Heart left ventricle (tissue), 13 donors: ENCODE measurements around the gene IGSF8.

ENCODE experiments used
- POLR2A ChIP-seq, 2 donors: fragments of 450-650 bp; IDR thresholded peaks; one replicate each; pipeline ENCODE4 v1.6.1; 2017; ENCODE audit warnings: antibody characterized with exemption in 2 of 2, mild to moderate bottlenecking in 2 of 2, moderate library complexity in 2 of 2
- TF ChIP-seq, protein P1 (sequence below), 12 donors: fragments of 200-600 bp; sonication (generic) in 4 of 12; IDR thresholded peaks; one replicate each; pipeline versions ENCODE4 v1.5.0 to v1.8.0; 2018 to 2022; ENCODE audit warnings: antibody characterized with exemption in 12 of 12, mild to moderate bottlenecking in 5 of 12
- donor health status: ischemic (EF 13 %, LVEDD 7.1; RV severe dilation, severe dysfunction).
- donor health status: DM: no; HTN: yes; CAD: no.
- donor health status: DM: no; HTN: no; CAD: no.
- donor health status: ischemic (EF 25% LVEDD 6.9; RV normal size, moderate dysfunction).
- donor health status: ischemic (EF 25% LVEDD 5.7; RV mildly dilated, moderate dysfunction).
- donor health status: ischemic (EF 35%, LVEDD 5.7; RV mildly dilated, moderate dysfunction).
- donor health status: nonischemic (EF 11% LVEDD 7.7; RV severe dilation, severe dysfunction).
- donor health status: DM: yes; HTN: yes; CAD: no.
- donor health status: PGD.
- donor health status: ischemic (EF 29% LVEDD 5.4; RV normal size, mild dysfunction).
- donor health status: nonischemic (EF 23%, LVEDD 6.1; RV moderate dilation, normal function).

DNA sequence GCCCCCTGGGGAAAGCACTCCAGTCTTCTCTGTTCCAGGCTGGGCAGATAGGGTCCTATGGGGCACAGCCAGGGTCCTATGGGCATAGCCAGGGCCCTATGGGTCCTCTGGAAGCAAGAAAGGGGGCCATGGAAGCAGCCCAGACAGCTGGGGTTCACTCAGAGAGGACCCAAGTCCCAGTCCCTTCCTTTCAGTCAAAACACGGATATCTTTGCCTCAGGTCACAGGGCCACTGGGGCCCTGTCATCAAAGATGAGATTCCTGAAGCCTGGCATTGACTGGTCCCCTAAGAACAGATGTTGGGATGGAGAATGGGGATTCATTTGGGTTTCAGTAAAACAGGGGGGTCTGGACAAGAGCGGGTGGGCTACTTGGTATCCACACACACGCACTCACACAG, 8.5 kb downstream of the IGSF8 start:
- TF ChIP-seq, protein P1, sequence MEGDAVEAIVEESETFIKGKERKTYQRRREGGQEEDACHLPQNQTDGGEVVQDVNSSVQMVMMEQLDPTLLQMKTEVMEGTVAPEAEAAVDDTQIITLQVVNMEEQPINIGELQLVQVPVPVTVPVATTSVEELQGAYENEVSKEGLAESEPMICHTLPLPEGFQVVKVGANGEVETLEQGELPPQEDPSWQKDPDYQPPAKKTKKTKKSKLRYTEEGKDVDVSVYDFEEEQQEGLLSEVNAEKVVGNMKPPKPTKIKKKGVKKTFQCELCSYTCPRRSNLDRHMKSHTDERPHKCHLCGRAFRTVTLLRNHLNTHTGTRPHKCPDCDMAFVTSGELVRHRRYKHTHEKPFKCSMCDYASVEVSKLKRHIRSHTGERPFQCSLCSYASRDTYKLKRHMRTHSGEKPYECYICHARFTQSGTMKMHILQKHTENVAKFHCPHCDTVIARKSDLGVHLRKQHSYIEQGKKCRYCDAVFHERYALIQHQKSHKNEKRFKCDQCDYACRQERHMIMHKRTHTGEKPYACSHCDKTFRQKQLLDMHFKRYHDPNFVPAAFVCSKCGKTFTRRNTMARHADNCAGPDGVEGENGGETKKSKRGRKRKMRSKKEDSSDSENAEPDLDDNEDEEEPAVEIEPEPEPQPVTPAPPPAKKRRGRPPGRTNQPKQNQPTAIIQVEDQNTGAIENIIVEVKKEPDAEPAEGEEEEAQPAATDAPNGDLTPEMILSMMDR (IDR thresholded peaks at IDR 0.05) = no peak
- TF ChIP-seq POLR2A (IDR thresholded peaks at IDR 0.05) = no peak
